ENCODE measurements around the gene ART4. TPM values are rescaled to one million over a fixed set of nuclear protein-coding genes. Genes with fewer than 3 reads are reported as not detected.

ART4 gene
- total RNA-seq, 1 donor from 2014 or later = 1.5 TPM

- no peak for DNase-seq (ENCODE audit: low spot score)
Observed at GRCh38 chr12:14852880-14853279, 9.6 kb upstream of the ART4 start.

- DNase-seq (ENCODE audit: low spot score) = no peak
Observed at GRCh38 chr12:14850929-14851663, 7.8 kb upstream of the ART4 start.

DNA sequence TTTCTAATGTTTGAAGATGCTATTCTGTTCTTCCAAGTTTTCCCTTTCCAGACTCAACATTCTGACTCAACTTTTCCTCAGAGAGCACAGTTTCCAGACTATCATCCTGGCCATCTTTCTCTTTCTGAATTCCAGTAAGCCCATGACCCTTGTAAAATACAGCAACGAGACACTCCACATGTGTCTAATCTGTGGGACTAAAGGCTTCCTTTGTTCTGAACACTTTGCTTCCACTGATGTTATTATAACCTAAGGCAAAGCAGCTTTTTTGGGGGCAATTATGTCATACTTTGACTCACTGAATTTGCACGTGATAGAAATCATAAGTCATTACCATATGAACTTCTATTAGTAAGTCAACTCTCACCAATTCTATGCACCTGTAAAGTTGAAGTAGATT, 6.3 kb upstream of the ART4 start:
- DNase-seq (ENCODE audit: low spot score) = no peak

- DNase-seq (ENCODE audit: low spot score) = no peak
Observed at GRCh38 chr12:14846876-14847580, 3.7 kb upstream of the ART4 start.

DNA sequence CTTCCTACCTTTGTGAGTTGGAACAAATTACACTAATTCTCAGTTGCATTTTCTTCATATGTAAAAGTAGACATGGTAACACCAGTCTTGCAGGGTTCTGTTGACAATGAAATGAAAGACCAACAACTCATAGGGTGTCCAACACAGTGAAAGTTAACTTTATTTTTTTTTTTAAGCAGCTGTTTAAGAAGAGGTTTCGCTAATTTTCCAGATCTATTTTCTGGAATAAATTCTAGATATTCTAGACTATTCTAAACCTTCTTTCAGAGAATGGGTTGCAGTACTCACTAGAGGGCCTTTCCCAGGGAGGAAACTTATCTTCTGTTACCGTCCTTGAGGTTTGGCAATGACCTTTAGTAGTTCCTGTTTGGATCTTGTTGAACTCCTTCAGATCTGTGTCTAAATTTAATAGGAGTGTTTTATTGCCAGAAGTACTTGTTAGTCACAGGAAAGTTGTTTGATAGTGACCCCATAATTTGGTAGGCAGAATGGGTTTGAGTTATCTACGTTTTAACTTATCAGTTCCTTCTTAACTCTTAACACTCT, 2.8 kb upstream of the ART4 start:
- no peak for DNase-seq (ENCODE audit: low spot score)

DNA sequence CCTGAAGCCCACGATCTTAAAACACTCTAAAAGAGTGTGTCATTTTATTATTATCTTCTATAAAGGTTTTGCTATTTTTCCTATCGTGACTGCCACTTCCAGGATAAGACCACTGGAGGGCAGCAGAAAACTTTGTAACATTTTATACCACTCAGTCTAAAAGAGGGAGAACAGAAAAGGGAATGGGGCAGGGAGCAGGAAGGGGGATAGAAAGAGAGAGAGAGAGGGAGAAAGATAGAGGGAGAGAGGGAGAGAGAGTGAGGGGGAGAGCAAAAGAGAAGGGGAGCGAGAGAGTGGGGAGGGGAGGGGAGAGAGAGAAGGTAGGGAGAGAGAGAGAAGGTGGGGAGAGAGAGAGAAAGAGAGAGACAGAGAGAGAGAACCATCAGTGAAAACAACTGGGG, 2.0 kb upstream of the ART4 start:
- DNase-seq (ENCODE audit: low spot score) = peak; percentile 54

GRCh38 chr12:14844401-14844800, 1.1 kb upstream of the ART4 start:
- DNase-seq (ENCODE audit: low spot score) = no peak

GRCh38 chr12:14842315-14842714, 1.0 kb downstream of the ART4 start:
- no peak for DNase-seq (ENCODE audit: low spot score)

DNA sequence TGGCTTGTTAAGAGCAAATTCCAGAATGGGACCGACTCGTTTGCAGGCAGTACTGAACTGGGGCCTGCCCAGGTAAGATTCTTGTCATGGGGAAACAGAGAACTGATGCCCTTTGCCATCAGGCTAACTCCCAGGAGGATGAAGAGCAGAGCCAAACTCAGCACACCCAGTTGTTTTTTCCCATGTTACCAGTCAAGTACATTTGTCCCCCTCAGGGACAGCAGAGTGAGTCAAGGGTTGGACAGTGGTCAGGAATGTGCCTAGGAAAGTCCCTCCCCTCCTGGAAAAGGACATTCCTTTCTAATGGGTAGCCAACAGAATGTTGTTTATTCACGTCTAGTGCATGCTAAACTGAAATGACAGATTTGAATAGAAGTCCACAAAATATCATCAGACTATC, 1.6 kb downstream of the ART4 start:
- DNase-seq (ENCODE audit: low spot score) = no peak

DNA sequence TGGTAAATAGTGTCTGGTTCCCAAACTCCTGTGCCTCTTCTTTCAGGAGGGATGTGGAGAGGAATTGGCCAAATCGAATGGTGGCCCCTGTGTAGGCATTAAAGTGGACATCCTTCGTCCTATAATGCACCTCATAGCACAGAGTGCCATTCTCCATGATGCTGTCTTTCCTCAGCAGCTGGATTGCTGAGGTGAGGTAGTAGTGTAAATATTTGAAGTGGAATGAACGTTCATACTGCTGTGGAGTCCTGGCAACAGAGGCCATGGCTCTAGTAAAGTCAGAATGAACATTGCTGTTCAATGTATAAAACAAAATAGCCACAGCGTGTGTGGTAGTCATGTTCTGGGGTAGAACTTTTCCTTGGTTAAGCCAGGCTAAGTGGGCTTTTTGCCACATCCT, 2.7 kb downstream of the ART4 start:
- no peak for DNase-seq (ENCODE audit: low spot score)

DNA sequence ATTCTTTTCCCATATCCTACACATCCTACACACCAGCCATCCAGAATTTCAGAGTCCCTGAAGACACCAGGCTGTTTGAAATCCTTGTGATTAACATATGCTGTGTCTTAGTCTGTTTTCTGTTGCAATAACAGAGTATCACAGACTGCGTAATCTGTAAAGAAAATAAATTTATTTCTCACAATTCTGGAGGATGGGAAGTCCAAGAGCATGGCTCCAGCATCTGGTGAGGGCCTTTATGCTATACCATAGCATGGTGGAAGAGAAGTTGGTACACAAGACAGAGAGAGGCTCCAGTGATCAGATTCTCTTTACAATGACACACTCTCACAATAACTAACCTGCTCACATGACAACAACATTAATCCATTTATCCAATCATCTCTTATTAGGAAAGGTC, 4.1 kb downstream of the ART4 start:
- no peak for DNase-seq (ENCODE audit: low spot score)

DNA sequence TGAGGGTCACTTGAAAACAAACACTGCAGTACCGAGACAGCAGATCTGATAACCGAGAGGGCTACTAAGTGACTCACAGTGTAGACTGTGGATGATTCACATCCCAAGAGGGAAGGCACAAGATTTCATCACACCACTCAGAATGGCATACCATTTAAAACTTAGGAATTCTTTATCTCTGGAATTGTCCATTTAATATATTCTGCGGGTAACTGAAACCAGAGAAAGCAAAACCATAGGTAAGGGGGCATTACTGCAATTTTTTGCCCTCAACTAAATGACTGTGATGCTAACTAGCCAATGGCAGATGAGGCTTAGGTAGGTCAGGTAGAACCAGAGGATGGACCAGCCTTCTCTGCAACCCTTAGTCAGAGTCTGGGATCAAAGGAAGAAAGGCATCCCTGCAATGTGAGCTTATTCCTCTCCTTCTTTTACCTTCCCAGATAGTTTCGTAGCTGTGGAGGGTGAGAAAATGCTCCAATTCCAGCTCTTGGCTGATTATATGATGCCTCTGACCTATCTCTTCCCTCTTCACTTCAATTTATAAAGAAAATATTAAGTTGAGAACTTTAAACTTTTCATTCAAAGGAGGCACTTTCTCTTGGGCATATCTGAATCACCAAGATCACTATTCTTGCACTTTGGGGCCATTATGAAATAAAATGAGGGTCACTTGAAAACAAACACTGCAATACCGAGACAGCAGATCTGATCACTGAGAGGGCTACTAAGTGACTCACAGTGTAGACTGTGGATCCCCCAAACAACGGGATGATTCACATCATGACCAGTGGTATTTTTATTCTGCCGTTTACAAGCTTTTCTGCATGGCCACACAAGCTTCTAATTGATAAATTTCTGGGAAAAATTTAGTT, 6.8 kb downstream of the ART4 start:
- DNase-seq (ENCODE audit: low spot score) = no peak

DNA sequence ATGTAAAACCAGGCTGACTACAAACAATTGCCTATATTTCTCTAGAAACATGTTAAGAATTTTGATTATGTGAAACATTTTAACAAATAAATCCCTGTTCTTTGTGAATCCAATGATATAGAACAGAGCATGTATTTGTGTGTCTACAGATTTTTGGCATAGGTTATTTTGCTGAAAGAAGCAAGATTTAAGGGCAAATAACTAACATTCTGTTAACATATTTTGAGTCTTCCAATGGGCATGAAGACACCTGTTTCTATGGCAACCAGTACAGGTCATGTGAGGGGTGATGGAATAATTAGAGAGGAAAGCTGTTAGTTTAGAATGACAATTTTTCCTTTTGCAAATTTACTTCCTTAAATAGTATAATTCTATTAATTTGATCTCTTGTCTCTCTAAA, 8.8 kb downstream of the ART4 start:
- no peak for DNase-seq (ENCODE audit: low spot score)

GRCh38 chr12:14833952-14834351, 9.4 kb downstream of the ART4 start:
- DNase-seq (ENCODE audit: low spot score) = no peak

DNA sequence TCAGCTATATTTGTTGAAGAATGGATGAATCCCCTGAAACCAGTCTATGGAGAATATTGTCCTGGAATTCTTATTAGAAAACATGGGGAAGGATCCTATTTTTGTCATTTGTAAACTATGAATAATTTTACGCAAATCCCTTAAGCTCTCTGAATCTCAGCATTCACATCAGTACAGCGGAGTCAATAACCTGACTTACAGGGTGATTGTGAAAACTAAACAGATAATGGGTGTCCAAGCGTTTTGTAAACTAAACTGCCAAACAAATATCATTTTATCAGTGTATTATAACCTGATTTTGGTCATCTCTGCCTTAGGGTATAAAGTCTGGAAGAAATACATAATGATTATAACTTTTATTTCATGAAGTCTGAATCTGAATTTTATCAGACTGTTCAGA, 10.0 kb downstream of the ART4 start:
- no peak for DNase-seq (ENCODE audit: low spot score)

- no peak for DNase-seq (ENCODE audit: low spot score)
Observed at GRCh38 chr12:14828892-14829291, 14.4 kb downstream of the ART4 start.

DNA sequence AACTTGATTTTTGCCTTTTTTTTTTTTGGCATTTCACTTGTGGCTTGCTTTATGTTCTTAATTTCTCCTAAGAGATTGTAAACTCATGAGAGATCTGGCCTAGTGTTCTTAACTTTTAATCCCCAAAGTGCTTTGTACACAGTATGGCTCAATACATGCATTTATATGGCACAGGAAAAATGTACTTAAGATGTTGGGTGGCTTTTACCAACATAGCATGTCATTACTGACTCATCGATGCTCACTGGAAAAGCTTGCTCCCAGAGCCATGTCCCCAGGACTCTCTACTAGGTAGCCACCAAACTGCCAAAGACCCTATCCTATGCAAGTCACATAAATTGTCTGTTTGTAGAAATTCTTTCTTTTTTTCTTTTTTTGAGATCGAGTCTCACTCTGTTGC, 16.3 kb downstream of the ART4 start:
- DNase-seq (ENCODE audit: low spot score) = no peak

DNA sequence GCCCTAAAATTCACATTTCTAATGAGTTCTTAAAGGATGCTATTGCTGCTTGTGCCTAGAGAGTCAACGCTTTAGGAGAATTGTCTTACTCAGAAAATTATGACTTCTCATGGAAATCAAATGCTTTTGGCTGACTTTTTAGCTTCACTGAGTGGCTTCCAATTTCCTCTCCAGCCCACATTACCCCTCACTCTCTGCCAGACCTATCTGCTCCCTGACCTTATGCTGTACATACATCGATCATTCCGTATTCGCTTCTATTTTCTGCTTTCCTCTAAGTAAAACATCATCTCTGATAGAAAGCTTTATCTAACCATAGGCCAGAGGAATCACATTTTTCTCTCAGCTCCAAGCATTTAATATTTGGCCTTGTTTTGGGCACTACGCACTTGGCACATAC, 16.8 kb downstream of the ART4 start:
- no peak for DNase-seq (ENCODE audit: low spot score)

DNA sequence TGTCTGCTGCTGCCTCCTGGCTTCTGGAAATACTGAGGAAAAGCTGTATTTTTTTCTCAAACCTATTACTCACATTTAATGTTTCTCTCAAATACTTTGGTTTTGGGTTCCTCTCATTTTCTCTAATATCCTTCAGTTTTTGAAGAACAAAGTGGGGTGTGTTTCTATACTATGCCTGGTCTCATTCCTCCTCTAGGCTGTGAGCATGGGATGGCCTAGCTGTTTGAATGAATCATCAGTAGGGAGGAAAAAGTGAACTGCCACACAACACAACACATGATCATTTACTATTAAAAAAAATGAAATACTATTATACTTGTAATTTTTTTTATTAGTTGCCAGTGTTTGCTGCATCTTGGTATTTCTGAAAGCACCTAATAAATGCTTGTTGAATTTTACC, 18.1 kb downstream of the ART4 start:
- no peak for DNase-seq (ENCODE audit: low spot score)

DNA sequence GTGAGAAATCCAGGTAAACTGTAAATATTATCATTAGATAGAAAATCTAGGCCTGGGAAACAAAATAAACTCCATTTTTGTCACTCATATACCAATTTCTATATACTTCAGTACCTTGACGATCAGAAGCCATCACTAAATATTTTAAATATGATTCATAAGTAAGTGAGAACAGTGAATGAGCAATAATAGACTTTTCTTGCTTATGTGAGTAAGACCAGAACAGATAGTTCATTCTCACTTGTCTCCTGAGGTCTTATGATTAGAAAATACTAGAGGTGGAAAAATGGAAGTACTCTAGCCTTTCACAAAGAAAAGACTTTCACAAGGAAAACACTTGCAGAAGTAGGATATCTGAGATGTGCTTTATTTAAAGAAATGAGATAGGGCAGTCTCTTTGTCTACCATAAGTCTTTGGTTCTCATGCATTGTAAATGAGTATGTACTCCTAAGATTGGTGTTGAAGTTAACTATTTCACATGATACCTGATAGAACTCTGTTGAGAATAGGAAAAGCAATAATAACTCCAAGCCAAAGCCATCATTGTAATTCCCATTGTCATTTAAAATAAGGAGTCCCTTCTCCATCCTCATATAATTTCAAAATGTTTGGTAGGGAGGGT, 19.2 kb downstream of the ART4 start:
- no peak for DNase-seq (ENCODE audit: low spot score)

GRCh38 chr12:14814014-14814413, 29.3 kb downstream of the ART4 start, which contains the start of gene SMCO3:
TSS of gene SMCO3 (minus strand) at chr12:14814182. CDS start at chr12:14806680, 7,502 bp downstream.
- no peak for DNase-seq (ENCODE audit: low spot score)

DNA sequence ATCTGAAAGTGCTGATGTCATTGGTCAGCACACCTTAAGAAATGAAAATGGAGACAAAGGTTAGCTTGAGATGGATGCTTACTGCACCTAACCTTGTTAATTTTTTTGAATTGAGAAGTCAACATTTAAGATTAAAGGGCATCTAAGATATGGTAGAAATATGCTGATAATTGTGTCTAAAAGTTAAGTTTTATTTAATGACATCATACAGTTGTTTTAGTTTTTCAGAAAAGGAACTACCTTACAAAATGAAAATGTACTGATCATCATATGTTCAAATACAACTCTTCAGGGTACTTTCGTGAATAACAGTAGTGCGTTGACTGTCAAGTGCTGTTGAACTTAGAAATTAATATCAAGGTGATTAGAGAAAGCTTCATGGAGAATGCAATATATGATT, 31.8 kb downstream of the ART4 start:
- DNase-seq (ENCODE audit: low spot score) = no peak
